OCI-LY3 (cell line): ENCODE results near the gene TLE4.

Source experiments
- CTCF ChIP-seq: fragments of 200-600, 300-600 bp; sonication (generic); IDR thresholded peaks from 2 replicates; pipeline ENCODE4 v1.5.1; 2014; ENCODE audit warnings: antibody characterized with exemption, low read length, low read depth
- EZH2phosphoT487 ChIP-seq: fragments of 200-600 bp; shearing (Covaris generic); IDR thresholded peaks from 2 replicates; pipeline ENCODE4 v1.6.1; 2018; ENCODE audit warnings: antibody characterized with exemption, mixed run types, low read depth

- TF ChIP-seq CTCF, result no peak
- no peak for TF ChIP-seq EZH2phosphoT487
Observed at GRCh38 chr9:79600466-79600865, 28.7 kb downstream of the TLE4 start.
